ENCODE results near the gene PTGIS. TPM values are rescaled to one million over a fixed set of nuclear protein-coding genes. Genes with fewer than 3 reads are reported as not detected.

PTGIS gene
- total RNA-seq, 8 experiments from 2014 or later = 0.22 to 36.5 (median 1.3) TPM

GRCh38 chr20:49519212-49519712 is 48.7 kb downstream of the PTGIS start:
- H3K4me1 ChIP-seq (replicated peaks in 1 of 2) = peaks cover 5 to 6% of the 10 kb centered on the region in 2 donors
- in situ Hi-C loops (cut with MboI; ENCODE audit: low pct_unique_long_range_greater_than_20kb in 2 of 9, low sequenced_read_pairs in 9 of 9, unreplicated experiment in 9 of 9) = loop anchor here in 6 of 9 experiments (10.0 to 25.0 kb wide), 2 partner anchors 182 to 184 kb away; no protein-coding TSS in a partner anchor
- H3K4me3 ChIP-seq = no peak overlapping the region
- no peak for ATAC-seq (replicated peaks in 6 of 8)
- no peak overlapping the region for H3K27ac ChIP-seq
- WGBS, 10 experiments = 41 to 100% (median 63%) methylated on average over 1 to 3 of the region's 4 CpGs; no CpG with 5 or more reads in 7 of the 10 experiments

GRCh38 chr20:49518576-49518975 is 49.4 kb downstream of the PTGIS start:
- 62 to 95% (median 80%) methylated on average over 2 to 4 of the region's 5 CpGs; no CpG with 5 or more reads in 6 of the 10 experiments for WGBS, 10 experiments
- H3K27ac ChIP-seq = no peak overlapping the region
- peaks cover 5 to 6% of the 10 kb centered on the region in 2 donors for H3K4me1 ChIP-seq (replicated peaks in 1 of 2)
- H3K4me3 ChIP-seq = no peak overlapping the region
- in situ Hi-C loops (cut with MboI; ENCODE audit: low pct_unique_long_range_greater_than_20kb in 2 of 9, low sequenced_read_pairs in 9 of 9, unreplicated experiment in 9 of 9) = loop anchor here in 6 of 9 experiments (10.0 to 25.0 kb wide), 2 partner anchors 181 to 184 kb away; no protein-coding TSS in a partner anchor
- ATAC-seq (replicated peaks in 6 of 8) = no peak

- no peak for ATAC-seq (replicated peaks in 6 of 8)
- 82 to 100% (median 90%) methylated on average over 1 to 3 of the region's 4 CpGs; no CpG with 5 or more reads in 5 of the 10 experiments for WGBS, 10 experiments
- no peak overlapping the region for H3K27ac ChIP-seq
- peaks cover 5 to 6% of the 10 kb centered on the region in 2 donors for H3K4me1 ChIP-seq (replicated peaks in 1 of 2)
- H3K4me3 ChIP-seq = no peak overlapping the region
- in situ Hi-C loops (cut with MboI; ENCODE audit: low pct_unique_long_range_greater_than_20kb in 2 of 9, low sequenced_read_pairs in 9 of 9, unreplicated experiment in 9 of 9) = loop anchor here in 6 of 9 experiments (10.0 to 25.0 kb wide), 2 partner anchors 180 to 183 kb away; no protein-coding TSS in a partner anchor
Measured at GRCh38 chr20:49517805-49518100, 50.2 kb downstream of the PTGIS start.

DNA sequence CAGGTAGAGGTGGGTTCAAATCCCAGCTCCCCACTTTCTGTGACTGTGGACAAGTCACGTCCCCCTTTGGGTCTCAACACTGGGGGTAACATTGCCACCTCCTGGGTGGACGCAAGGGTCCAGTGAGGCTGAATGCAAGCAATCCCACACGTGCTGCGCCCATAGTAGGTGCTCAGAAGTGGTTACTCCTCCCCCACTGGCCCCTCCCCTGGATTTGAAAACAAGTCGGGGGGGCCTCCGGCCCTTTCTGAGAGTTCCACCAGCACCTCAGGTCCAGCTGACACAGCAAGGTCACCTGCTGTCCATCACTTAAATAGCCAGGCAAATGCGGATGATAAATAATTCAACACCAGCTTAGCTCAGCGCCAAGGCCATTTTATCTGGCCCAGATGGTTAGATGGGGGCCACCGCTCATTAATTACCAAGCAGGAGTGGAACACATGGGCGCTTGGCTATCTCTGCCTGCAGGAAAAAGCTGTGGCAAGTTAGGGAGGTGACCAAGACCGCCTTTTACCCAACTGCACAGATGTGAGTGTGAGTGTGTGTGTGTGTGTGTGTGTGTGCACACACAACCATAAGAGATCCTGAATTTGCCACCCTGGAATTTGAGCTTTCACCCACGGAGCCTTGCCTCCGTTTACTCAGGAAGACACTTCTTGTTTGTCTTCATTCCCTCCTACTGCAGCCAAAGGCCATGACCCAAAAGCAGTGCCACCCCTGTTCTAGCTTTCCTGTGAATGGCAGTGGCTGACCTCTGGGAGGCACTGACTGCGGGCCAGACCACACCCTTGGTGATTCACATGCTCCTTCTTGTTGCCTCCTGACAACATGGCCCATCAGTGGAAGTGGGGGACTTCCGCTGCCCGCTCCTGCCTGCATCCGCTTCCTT is 50.8 kb downstream of the PTGIS start:
- ATAC-seq (replicated peaks in 6 of 8) = peak in 7 of 8 experiments; percentile 20 to 66 (median 48)
- no peak overlapping the region for H3K4me3 ChIP-seq
- WGBS, 10 experiments = 40 to 100% (median 76%) methylated on average over 1 to 10 of the region's 17 CpGs; no CpG with 5 or more reads in 2 of the 10 experiments
- H3K27ac ChIP-seq = no peak overlapping the region
- in situ Hi-C loops (cut with MboI; ENCODE audit: low pct_unique_long_range_greater_than_20kb in 2 of 9, low sequenced_read_pairs in 9 of 9, unreplicated experiment in 9 of 9) = loop anchor here in 6 of 9 experiments (10.0 to 25.0 kb wide), 2 partner anchors 180 to 182 kb away; no protein-coding TSS in a partner anchor
- peaks cover 5 to 6% of the 10 kb centered on the region in 2 donors for H3K4me1 ChIP-seq (replicated peaks in 1 of 2)

GRCh38 chr20:49515586-49515985 is 52.4 kb downstream of the PTGIS start:
- Histone ChIP-seq H3K4me3 (no peak overlapping the region), H3K27ac (no peak overlapping the region), H3K4me1 (replicated peaks in 1 of 2) (peaks cover 5 to 6% of the 10 kb centered on the region in 2 donors)
- peak in 2 of 8 experiments; percentile 21 to 50 for ATAC-seq (replicated peaks in 6 of 8)
- WGBS, 10 experiments = 0 to 100% (median 66%) methylated on average over 1 to 3 of the region's 3 CpGs; no CpG with 5 or more reads in 2 of the 10 experiments
- in situ Hi-C loops (cut with MboI; ENCODE audit: low pct_unique_long_range_greater_than_20kb in 2 of 9, low sequenced_read_pairs in 9 of 9, unreplicated experiment in 9 of 9) = loop anchor here in 6 of 9 experiments (10.0 to 25.0 kb wide), 2 partner anchors 178 to 181 kb away; no protein-coding TSS in a partner anchor

- WGBS, 10 experiments = 79 to 88% methylated on average over 2 of the region's 2 CpGs; no CpG with 5 or more reads in 8 of the 10 experiments
- Histone ChIP-seq H3K4me1 (replicated peaks in 1 of 2) (peaks cover 5 to 9% of the 10 kb centered on the region in 2 donors), H3K27ac (no peak overlapping the region), H3K4me3 (no peak overlapping the region)
- in situ Hi-C loops (cut with MboI; ENCODE audit: low pct_unique_long_range_greater_than_20kb in 2 of 9, low sequenced_read_pairs in 9 of 9, unreplicated experiment in 9 of 9) = loop anchor here in 6 of 9 experiments (10.0 to 25.0 kb wide), 2 partner anchors 176 to 179 kb away; no protein-coding TSS in a partner anchor
- no peak for ATAC-seq (replicated peaks in 6 of 8)
Measured at GRCh38 chr20:49513517-49513916, 54.4 kb downstream of the PTGIS start.

- in situ Hi-C loops (cut with MboI; ENCODE audit: low pct_unique_long_range_greater_than_20kb in 2 of 9, low sequenced_read_pairs in 9 of 9, unreplicated experiment in 9 of 9) = loop anchor here in 6 of 9 experiments (10.0 to 25.0 kb wide), 2 partner anchors 176 to 178 kb away; no protein-coding TSS in a partner anchor
- Histone ChIP-seq H3K4me1 (replicated peaks in 1 of 2) (peaks cover 5 to 9% of the 10 kb centered on the region in 2 donors), H3K27ac (no peak overlapping the region), H3K4me3 (no peak overlapping the region)
- 75 to 92% (median 85%) methylated on average over 1 to 7 of the region's 11 CpGs; no CpG with 5 or more reads in 6 of the 10 experiments for WGBS, 10 experiments
- no peak for ATAC-seq (replicated peaks in 6 of 8)
Measured at GRCh38 chr20:49513009-49513408, 54.9 kb downstream of the PTGIS start.

DNA sequence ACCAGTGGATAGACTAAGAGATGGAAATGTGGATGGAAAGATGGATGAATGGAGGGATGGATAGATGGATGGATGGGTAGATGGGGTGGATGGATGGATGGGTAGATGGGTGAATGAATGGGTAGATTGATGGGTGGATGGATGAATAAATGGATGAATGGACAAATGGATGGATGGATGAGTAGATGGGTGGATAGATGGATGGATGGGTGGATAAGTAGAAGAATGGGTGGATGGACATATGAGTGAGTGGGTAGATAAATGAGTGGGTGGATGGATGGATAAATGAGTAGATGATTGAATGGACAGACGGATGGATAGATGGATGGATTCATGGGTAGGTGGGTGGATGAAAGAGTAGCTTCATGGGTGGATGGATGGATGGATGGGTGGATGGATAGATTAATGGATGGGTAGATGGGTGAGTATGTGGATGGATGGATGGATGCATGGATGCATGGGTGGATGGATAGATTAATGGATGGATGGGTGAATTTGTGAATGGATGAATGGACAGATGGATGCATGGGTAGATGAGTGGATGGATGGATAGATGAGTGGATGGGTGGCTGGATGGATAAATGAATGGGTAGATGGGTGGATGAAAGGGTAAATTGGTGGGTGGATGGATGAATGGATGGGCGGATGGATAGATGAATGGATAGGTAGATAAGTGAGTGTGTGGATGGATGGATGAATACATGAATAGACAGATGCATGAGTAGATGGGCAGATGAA is 56.0 kb downstream of the PTGIS start:
- ATAC-seq (replicated peaks in 6 of 8) = no peak
- peaks cover under 1 to 2% of the 10 kb centered on the region in 2 donors for H3K4me1 ChIP-seq (replicated peaks in 1 of 2)
- no peak overlapping the region for H3K4me3 ChIP-seq
- in situ Hi-C loops (cut with MboI; ENCODE audit: low pct_unique_long_range_greater_than_20kb in 2 of 9, low sequenced_read_pairs in 9 of 9, unreplicated experiment in 9 of 9) = loop anchor here in 6 of 9 experiments (10.0 to 25.0 kb wide), 2 partner anchors 175 to 177 kb away; no protein-coding TSS in a partner anchor
- no peak overlapping the region for H3K27ac ChIP-seq
- 27 to 100% (median 82%) methylated on average over 1 to 2 of the region's 2 CpGs for WGBS, 10 experiments

- Histone ChIP-seq H3K4me1 (replicated peaks in 1 of 2) (peaks cover 3 to 6% of the 10 kb centered on the region in 2 donors), H3K27ac (no peak overlapping the region), H3K4me3 (no peak overlapping the region)
- in situ Hi-C loops (cut with MboI; ENCODE audit: low pct_unique_long_range_greater_than_20kb in 2 of 9, low sequenced_read_pairs in 9 of 9, unreplicated experiment in 9 of 9) = loop anchor here in 6 of 9 experiments (10.0 to 25.0 kb wide), 2 partner anchors 173 to 176 kb away; no protein-coding TSS in a partner anchor
- WGBS, 10 experiments = 0 to 88% (median 4%) methylated on average over 1 to 8 of the region's 12 CpGs; no CpG with 5 or more reads in 3 of the 10 experiments
- ATAC-seq (replicated peaks in 6 of 8) = peak in 3 of 8 experiments; percentile 12 to 72 (median 67)
Measured at GRCh38 chr20:49510562-49511122, 57.3 kb downstream of the PTGIS start.

DNA sequence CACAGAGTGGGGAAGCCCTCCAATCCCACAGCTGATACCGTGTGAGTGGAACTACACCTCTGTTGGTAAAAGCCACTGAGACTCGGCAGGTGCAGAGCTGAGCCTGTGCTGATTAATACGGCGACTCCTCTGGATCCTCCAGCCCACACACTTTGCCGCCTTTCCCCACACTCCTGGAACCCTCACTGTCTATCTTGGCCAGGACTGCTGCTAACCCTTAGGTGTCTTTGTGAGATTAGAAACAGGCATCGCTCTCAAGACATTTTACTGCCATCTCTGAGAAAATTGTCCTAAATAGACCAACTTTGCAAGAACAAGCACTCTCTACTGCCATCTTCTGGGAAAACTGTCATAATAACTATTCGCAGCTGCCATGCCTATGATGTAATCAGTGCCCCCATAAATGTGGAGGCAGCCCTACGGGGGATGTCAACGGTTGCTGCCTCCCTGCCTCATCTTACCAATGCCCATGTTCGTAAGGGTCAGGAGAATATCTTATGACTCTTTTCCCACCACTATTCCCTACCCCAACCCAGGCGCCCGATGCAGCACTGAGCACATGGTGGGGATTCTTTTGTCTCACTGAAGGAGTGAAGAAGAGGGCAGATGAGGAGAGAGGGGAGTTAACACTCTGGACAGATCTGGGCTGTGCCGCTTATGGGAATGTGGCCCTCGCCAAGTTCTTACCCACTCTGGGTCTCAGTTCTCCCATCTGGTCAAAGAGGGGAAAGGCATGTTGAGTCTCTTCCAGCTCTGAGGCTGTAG is 59.3 kb downstream of the PTGIS start:
- Histone ChIP-seq H3K4me1 (replicated peaks in 1 of 2) (peaks cover 10 to 14% of the 10 kb centered on the region in 2 donors), H3K4me3 (no peak overlapping the region), H3K27ac (no peak overlapping the region)
- WGBS, 10 experiments = 35 to 93% (median 67%) methylated on average over 3 to 7 of the region's 14 CpGs; no CpG with 5 or more reads in 3 of the 10 experiments
- peak in 6 of 8 experiments; percentile 20 to 89 (median 54) for ATAC-seq (replicated peaks in 6 of 8)
- in situ Hi-C loops (cut with MboI; ENCODE audit: low pct_unique_long_range_greater_than_20kb in 2 of 9, low sequenced_read_pairs in 9 of 9, unreplicated experiment in 9 of 9) = loop anchor here in 5 of 9 experiments (25.0 kb wide), 1 partner anchor 171 kb away; no protein-coding TSS in a partner anchor

GRCh38 chr20:49507741-49508434 is 60.0 kb downstream of the PTGIS start:
- in situ Hi-C loops (cut with MboI; ENCODE audit: low pct_unique_long_range_greater_than_20kb in 2 of 9, low sequenced_read_pairs in 9 of 9, unreplicated experiment in 9 of 9) = loop anchor here in 5 of 9 experiments (25.0 kb wide), 1 partner anchor 171 kb away; no protein-coding TSS in a partner anchor
- WGBS, 10 experiments = 75 to 92% (median 83%) methylated on average over 1 to 13 of the region's 21 CpGs; no CpG with 5 or more reads in 3 of the 10 experiments
- Histone ChIP-seq H3K27ac (no peak overlapping the region), H3K4me3 (no peak overlapping the region), H3K4me1 (replicated peaks in 1 of 2) (peaks cover 18 to 21% of the 10 kb centered on the region in 2 donors)
- no peak for ATAC-seq (replicated peaks in 6 of 8)

All from motor neuron (in vitro differentiated cells).